K562 (cell line): Measurements from ENCODE around the gene ITGA7. TPM values are rescaled to one million over a fixed set of nuclear protein-coding genes. Genes with fewer than 3 reads are reported as not detected.

Experiments
- ATAC-seq: fragments of 200-7000 bp; cut with Tn5 transposase; 3 replicates; pipeline ENCODE4 v1.9.1; 2020; ENCODE audit warnings: moderate library complexity
- BruUV-seq: library from RNA; stranded (reverse); fragments of 400-500 nt; replicated peaks from 2 replicates; lab custom pipeline; 2021; lab: Mats Ljungman, UMichigan
- CTCF ChIA-PET: fragments of 300-600 bp; formaldehyde crosslinking; extraction: SDS; loops from one replicate; lab custom pipeline; 2021; ENCODE audit warnings: low intra/inter-chr PET ratio; lab: Yijun Ruan, JAX
- POLR2A ChIA-PET: fragments of 300-600, 350-650 bp; sonication (Branson Sonifier 250); formaldehyde crosslinking; extraction: SDS; loops from one replicate; lab custom pipeline; 2021; ENCODE audit warnings: antibody characterized with exemption, inconsistent platforms; lab: Yijun Ruan, JAX
- DNase-seq, 4 experiments: peaks; one replicate each; pipeline versions ENCODE4 v3.0.0 to v3.0.0-alpha.2; 2011 to 2018; ENCODE audit warnings: low spot score in 3 of 4, mixed read lengths in 3 of 4; ENCODE audit errors: extremely low read depth in 1 of 4
- FAIRE-seq: peaks from 2 replicates; lab custom pipeline; 2011; peaks lifted over from hg19 to GRCh38; lab: Jason Lieb, UNC
- H2AFZ ChIP-seq: 2 replicates; pipeline ENCODE4 v1.6.0; 2011; ENCODE audit warnings: low read depth, low read length, control low read depth, inconsistent platforms
- H3K27ac ChIP-seq: fragments of 200-600 bp; 3 replicates; pipeline ENCODE4 v1.8.0; 2011; ENCODE audit warnings: low read depth, mild to moderate bottlenecking, control low read depth, inconsistent platforms, low read length, moderate library complexity, mixed read lengths; ENCODE audit errors: extremely low read depth
- H3K27me3 ChIP-seq, 2 experiments: fragments of 300-600 bp in 1 of 2; 2 replicates in 1 of 2; 3 replicates in 1 of 2; pipeline versions ENCODE4 v1.6.0 to v1.8.0; 2011; ENCODE audit warnings: inconsistent platforms in 2 of 2, low read length in 2 of 2, mild to moderate bottlenecking in 1 of 2, mixed read lengths in 1 of 2, moderate library complexity in 1 of 2; ENCODE audit not compliant: control insufficient read depth in 2 of 2, insufficient read depth in 2 of 2
- H3K36me3 ChIP-seq: fragments of 300-600 bp; 3 replicates; pipeline ENCODE4 v1.8.0; 2011; ENCODE audit warnings: mild to moderate bottlenecking, low read length, inconsistent platforms; ENCODE audit not compliant: control insufficient read depth, insufficient read depth
- H3K4me1 ChIP-seq, 2 experiments: fragments of 200-600 bp in 1 of 2; replicated peaks in 1 of 2; 2 replicates in 1 of 2; 3 replicates in 1 of 2; pipeline versions ENCODE4 v1.5.1 to v1.8.0; 2011; ENCODE audit warnings: inconsistent platforms in 2 of 2, low read length in 2 of 2, mild to moderate bottlenecking in 1 of 2, mixed read lengths in 1 of 2, moderate library complexity in 1 of 2; ENCODE audit not compliant: control insufficient read depth in 2 of 2, insufficient read depth in 2 of 2
- H3K4me2 ChIP-seq: 2 replicates; pipeline ENCODE4 v1.6.1; 2011; ENCODE audit warnings: low read length, control low read depth, inconsistent platforms, mixed read lengths; ENCODE audit not compliant: insufficient read depth
- H3K4me3 ChIP-seq: fragments of 200-600 bp; sonication (generic), shearing (Covaris generic); 2 replicates; pipeline ENCODE4 v1.5.1; 2016; ENCODE audit warnings: control low read depth, inconsistent platforms
- H3K79me2 ChIP-seq: fragments of 200-600 bp; 3 replicates; pipeline ENCODE4 v1.8.0; 2011; ENCODE audit warnings: low read length, inconsistent platforms; ENCODE audit not compliant: control insufficient read depth, insufficient read depth
- H3K9ac ChIP-seq, 2 experiments: 2 replicates each; pipeline versions ENCODE4 v1.6.0 to v1.6.1; 2011; ENCODE audit warnings: low read depth in 2 of 2, low read length in 2 of 2, control low read depth in 1 of 2, inconsistent platforms in 1 of 2, mild to moderate bottlenecking in 1 of 2, mixed read lengths in 1 of 2; ENCODE audit not compliant: insufficient read depth in 1 of 2
- H3K9me1 ChIP-seq: one replicate; pipeline ENCODE4 v1.6.0; 2011; ENCODE audit warnings: inconsistent platforms, mild to moderate bottlenecking, low read length, moderate library complexity; ENCODE audit not compliant: control insufficient read depth, insufficient read depth
- H3K9me3 ChIP-seq: replicated peaks from 2 replicates; pipeline ENCODE4 v1.5.1; 2011; ENCODE audit warnings: low read depth, low read length, inconsistent platforms; ENCODE audit not compliant: control insufficient read depth, insufficient read depth
- H4K20me1 ChIP-seq: replicated peaks from 2 replicates; pipeline ENCODE4 v1.6.1; 2011; ENCODE audit warnings: low read length, inconsistent platforms, mixed read lengths; ENCODE audit not compliant: control insufficient read depth, insufficient read depth
- CBX2 ChIP-seq: fragments of 200-600 bp; sonication (generic); IDR thresholded peaks from one replicate; pipeline ENCODE4 v1.6.1; 2012; ENCODE audit warnings: mild to moderate bottlenecking, low read length, inconsistent platforms; ENCODE audit not compliant: insufficient read depth, poor library complexity, severe bottlenecking
- CBX5 ChIP-seq: IDR thresholded peaks from 2 replicates; pipeline ENCODE4 v1.6.1; 2014; ENCODE audit warnings: low read depth, borderline replicate concordance
- DPF2 ChIP-seq: fragments of 450-650 bp; IDR thresholded peaks from 2 replicates; pipeline ENCODE4 v1.6.1; 2016
- FOXJ3 ChIP-seq: sonication (generic); formaldehyde crosslinking; IDR thresholded peaks from 2 replicates; pipeline ENCODE4 v1.4.0; 2020; ENCODE audit warnings: mild to moderate bottlenecking, missing genetic modification reagents
- L3MBTL2 ChIP-seq: fragments of 450-650 bp; IDR thresholded peaks from 2 replicates; pipeline ENCODE4 v1.6.1; 2016; ENCODE audit warnings: mild to moderate bottlenecking, moderate library complexity
- MNT ChIP-seq, 2 experiments: fragments of 450-650 bp; conservative IDR thresholded peaks; 2 replicates each; pipeline ENCODE4 v1.6.1; 2017; ENCODE audit warnings: mild to moderate bottlenecking in 2 of 2, moderate library complexity in 2 of 2
- TEAD1 ChIP-seq, 2 experiments: fragments of 450-650 bp in 1 of 2; sonication (generic) in 1 of 2; formaldehyde crosslinking; IDR thresholded peaks; 2 replicates each; pipeline versions ENCODE4 v1.4.0 to v1.8.0; 2020 to 2022; ENCODE audit warnings: mild to moderate bottlenecking in 2 of 2, missing genetic modification reagents in 1 of 2
- WHSC1 ChIP-seq: IDR thresholded peaks from one replicate; pipeline ENCODE4 v1.6.1; 2012; ENCODE audit warnings: low read length, control low read depth, inconsistent platforms
- ZNF124 ChIP-seq: sonication (generic); formaldehyde crosslinking; IDR thresholded peaks from 2 replicates; pipeline ENCODE4 v1.8.1; 2022; ENCODE audit warnings: missing genetic modification reagents
- ZNF384 ChIP-seq: IDR thresholded peaks from 2 replicates; pipeline ENCODE4 v1.6.1; 2012; ENCODE audit warnings: low read depth, low read length, improper control_type of control experiment
- ZNF592 ChIP-seq: fragments of 450-650 bp; IDR thresholded peaks from 2 replicates; pipeline ENCODE4 v1.6.1; 2017; ENCODE audit warnings: antibody characterized with exemption, mild to moderate bottlenecking
- WGBS: fragments of 100-300 bp; shearing (Covaris generic); methylation state at CpG from one replicate; pipeline ENCODE4 v1.1.6; 2016; ENCODE audit warnings: low coverage, mixed read lengths; ENCODE audit not compliant: insufficient coverage; ENCODE audit errors: missing lambda C conversion rate; 5-methylcytosine and 5-hydroxymethylcytosine counted together
- in situ Hi-C: fragments of 300-500 bp; cut with MboI; formaldehyde crosslinking; loops from 4 replicates; pipeline ENCODE4 v1.15.0; 2018; ENCODE audit warnings: inconsistent platforms, mixed read lengths
- intact Hi-C: fragments of 100-400 bp; cut with micrococcal nuclease; formaldehyde crosslinking; loops from 2 replicates; pipeline ENCODE4 v1.14.2; 2022
- polyA plus RNA-seq, 8 experiments: library from polyadenylated mRNA; depleted of rRNA in 4 of 8; stranded (reverse) in 5 of 8; unstranded in 3 of 8; fragments of >200 nt; fragmentation: Nextera tagmentation in 2 of 8; fragmentation: Illumina TruSeq in 1 of 8; extraction: Ambion mirVana in 2 of 8; extraction: Trizol in 1 of 8; gene quantifications; 2 replicates each; pipeline versions ENCODE4 v1.2.1 to v1.2.3, GENCODE V29; 2011 to 2014; ENCODE audit warnings: inconsistent platforms in 1 of 8, missing spikeins in 1 of 8
- total RNA-seq, 7 experiments: library from RNA; depleted of rRNA in 6 of 7; stranded (reverse); fragments of >200 nt in 6 of 7; fragmentation: Illumina TruSeq in 2 of 7; extraction: Trizol in 2 of 7; gene quantifications; 2 replicates each; pipeline versions ENCODE4 v1.2.1 to v1.2.3, GENCODE V29; 2011 to 2021; ENCODE audit warnings: low replicate concordance in 1 of 7
- TF ChIP-seq, protein P1 (sequence below): sonication (generic); formaldehyde crosslinking; IDR thresholded peaks from 2 replicates; pipeline ENCODE4 v1.8.0; 2023; ENCODE audit warnings: mild to moderate bottlenecking, missing genetic modification reagents

ITGA7 gene
- total and polyA plus RNA-seq, 9 of the 15 experiments (the other 6 are each of a cell fraction or from before 2014, with no cell fraction given) = 0.11 to 2.3 (median 0.56) TPM; not detected in 1

DNA sequence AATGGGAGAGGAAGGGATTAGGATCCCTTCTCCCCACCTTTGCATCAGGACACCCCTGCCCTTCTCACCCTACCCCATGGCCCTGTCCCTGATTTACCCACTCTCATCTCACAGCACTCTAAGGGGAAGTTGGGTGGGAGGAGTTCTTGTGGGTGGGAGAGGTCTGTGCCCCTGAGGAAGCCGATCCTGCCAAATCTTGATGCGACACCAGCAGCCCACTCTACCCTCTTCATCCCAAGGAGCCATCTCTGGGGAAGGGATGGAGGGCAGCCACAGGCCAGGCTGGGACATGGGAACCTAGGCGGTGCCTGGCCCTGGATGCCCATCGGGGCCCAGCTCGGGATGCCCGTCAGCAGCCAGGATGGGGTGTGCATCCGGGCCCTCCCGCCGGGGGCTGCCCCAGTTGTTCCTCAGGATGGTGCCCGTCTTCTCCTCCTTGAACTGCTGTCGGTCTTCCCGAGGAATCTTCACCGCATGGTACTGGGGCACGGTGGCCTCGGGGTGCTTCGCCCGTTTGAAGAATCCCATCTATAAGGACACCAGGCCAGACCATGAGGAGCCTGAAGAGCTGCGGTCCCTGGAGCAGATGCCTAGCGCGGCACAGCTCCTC, 22.8 kb downstream of the ITGA7 start:
- H3K9me3 ChIP-seq = no peaks in the 10 kb centered on the region
- H3K4me3 ChIP-seq = no peak overlapping the region
- DNase-seq = no peak
- BruUV-seq = no TSS peak
- H3K9me1 ChIP-seq = no peaks in the 10 kb centered on the region
- no peaks in the 10 kb centered on the region for H3K36me3 ChIP-seq
- no peak for FAIRE-seq
- H4K20me1 ChIP-seq = no peaks in the 10 kb centered on the region
- no peaks in the 10 kb centered on the region for H3K79me2 ChIP-seq
- no peak overlapping the region for H3K4me2 ChIP-seq
- CTCF ChIA-PET = no interaction called here
- POLR2A ChIA-PET = interaction anchor here (0.6 to 1.4 kb wide), 3 partner anchors 21 to 83 kb away, joined by 3 to 5 read pairs (median 3); no protein-coding TSS in a partner anchor
- H3K27me3 ChIP-seq = peaks cover 38 to 54% of the 10 kb centered on the region in 2 experiments
- WGBS = 3% methylated on average over 17 of the region's 20 CpGs
- peaks cover 0 to 11% of the 10 kb centered on the region in 2 experiments; a peak in 2 of 5 replicates for H3K4me1 ChIP-seq
- H3K9ac ChIP-seq = no peak overlapping the region
- intact Hi-C loops = no loop called here
- no peak overlapping the region for H2AFZ ChIP-seq
- H3K27ac ChIP-seq = no peak overlapping the region
- in situ Hi-C loops = no loop called here
- ATAC-seq = no peak
- TF ChIP-seq ZNF592 (no peak), ZNF384 (no peak), L3MBTL2 (no peak), DPF2 (no peak), TEAD1 (CRISPR knock-in tag; IDR thresholded peaks at IDR 0.05) (no peak), WHSC1 (no peak), CBX5 (no peak), MNT (conservative IDR thresholded peaks at IDR 0.05) (no peak), CBX2 (no peak), FOXJ3 (CRISPR knock-in tag) (no peak), ZNF124 (CRISPR knock-in tag) (no peak)
- TF ChIP-seq, protein P1, sequence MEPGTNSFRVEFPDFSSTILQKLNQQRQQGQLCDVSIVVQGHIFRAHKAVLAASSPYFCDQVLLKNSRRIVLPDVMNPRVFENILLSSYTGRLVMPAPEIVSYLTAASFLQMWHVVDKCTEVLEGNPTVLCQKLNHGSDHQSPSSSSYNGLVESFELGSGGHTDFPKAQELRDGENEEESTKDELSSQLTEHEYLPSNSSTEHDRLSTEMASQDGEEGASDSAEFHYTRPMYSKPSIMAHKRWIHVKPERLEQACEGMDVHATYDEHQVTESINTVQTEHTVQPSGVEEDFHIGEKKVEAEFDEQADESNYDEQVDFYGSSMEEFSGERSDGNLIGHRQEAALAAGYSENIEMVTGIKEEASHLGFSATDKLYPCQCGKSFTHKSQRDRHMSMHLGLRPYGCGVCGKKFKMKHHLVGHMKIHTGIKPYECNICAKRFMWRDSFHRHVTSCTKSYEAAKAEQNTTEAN (CRISPR knock-in tag) = no peak
